CD4-positive, CD25-positive, alpha-beta regulatory T cell (primary cell): ENCODE results near the gene GNL2. TPM values are rescaled to one million over a fixed set of nuclear protein-coding genes. Genes with fewer than 3 reads are reported as not detected.

Experiments
- ATAC-seq, 2 donors: fragments of 150-1000 bp; cut with Tn5 transposase; one replicate each; pipeline ENCODE4 v1.10.0; 2021; ENCODE audit warnings: low read depth in 2 of 2, moderate number of reproducible peaks in 2 of 2, moderate library complexity in 1 of 2
- DNase-seq, 3 donors: peaks; one replicate each; pipeline versions ENCODE4 v3.0.0 to v3.0.0-alpha.2; 2012 to 2022; ENCODE audit warnings: mixed read lengths in 1 of 3
- H3K27ac ChIP-seq: one replicate; pipeline ENCODE4 v1.7.0; 2013; ENCODE audit warnings: mild to moderate bottlenecking, low read length; ENCODE audit not compliant: insufficient read depth, poor library complexity, severe bottlenecking
- H3K27me3 ChIP-seq: one replicate; pipeline ENCODE4 v1.7.0; 2013; ENCODE audit warnings: low read length; ENCODE audit not compliant: control insufficient read depth, insufficient read depth
- H3K36me3 ChIP-seq: one replicate; pipeline ENCODE4 v1.7.0; 2013; ENCODE audit warnings: mild to moderate bottlenecking, low read length, moderate library complexity; ENCODE audit not compliant: control insufficient read depth, insufficient read depth
- H3K4me1 ChIP-seq: 2 replicates; pipeline ENCODE4 v1.7.0; 2013; ENCODE audit warnings: mild to moderate bottlenecking, low read length; ENCODE audit not compliant: insufficient read depth, control insufficient read depth, poor library complexity, severe bottlenecking
- H3K4me3 ChIP-seq: one replicate; pipeline ENCODE4 v1.7.0; 2013; ENCODE audit warnings: low read depth, mild to moderate bottlenecking, low read length, moderate library complexity
- H3K9me3 ChIP-seq, 2 experiments: 1 replicate in 1 of 2; 2 replicates in 1 of 2; pipeline ENCODE4 v1.7.0; 2013; ENCODE audit warnings: low read length in 2 of 2, mild to moderate bottlenecking in 1 of 2, moderate library complexity in 1 of 2; ENCODE audit not compliant: control insufficient read depth in 2 of 2
- H3K27ac Mint-ChIP-seq, 3 donors: one replicate each; pipeline ENCODE4 v1.8.0; 2020 to 2022; ENCODE audit warnings: mild to moderate bottlenecking in 3 of 3, mixed read lengths in 3 of 3, moderate library complexity in 2 of 3
- H3K27me3 Mint-ChIP-seq: one replicate; pipeline ENCODE4 v1.8.0; 2022; ENCODE audit warnings: mild to moderate bottlenecking, mixed read lengths
- H3K36me3 Mint-ChIP-seq: one replicate; pipeline ENCODE4 v1.8.0; 2020; ENCODE audit warnings: mixed read lengths
- H3K4me1 Mint-ChIP-seq, 4 donors: one replicate each; pipeline ENCODE4 v1.8.0; 2020 to 2022; ENCODE audit warnings: mixed read lengths in 4 of 4, mild to moderate bottlenecking in 1 of 4
- H3K4me3 Mint-ChIP-seq, 4 donors: one replicate each; pipeline ENCODE4 v1.8.0; 2020 to 2022; ENCODE audit warnings: mild to moderate bottlenecking in 4 of 4, mixed read lengths in 4 of 4, moderate library complexity in 3 of 4
- H3K9me3 Mint-ChIP-seq, 7 donors: one replicate each; pipeline ENCODE4 v1.8.0; 2020 to 2022; ENCODE audit warnings: mixed read lengths in 7 of 7, mild to moderate bottlenecking in 3 of 7, moderate library complexity in 2 of 7
- polyA plus RNA-seq, 4 donors: library from polyadenylated mRNA; unstranded; fragments of 300-500 nt; fragmentation: Illumina TruSeq; gene quantifications; one replicate each; pipeline ENCODE4 v1.2.3, GENCODE V29; 2021
- total RNA-seq: library from RNA; stranded (reverse); gene quantifications from one replicate; pipeline ENCODE4 v1.2.3, GENCODE V29; 2022

Gene GNL2
- total and polyA plus RNA-seq, 5 donors from 2014 or later: 37.3 to 58.9 (median 44.5) TPM

DNA sequence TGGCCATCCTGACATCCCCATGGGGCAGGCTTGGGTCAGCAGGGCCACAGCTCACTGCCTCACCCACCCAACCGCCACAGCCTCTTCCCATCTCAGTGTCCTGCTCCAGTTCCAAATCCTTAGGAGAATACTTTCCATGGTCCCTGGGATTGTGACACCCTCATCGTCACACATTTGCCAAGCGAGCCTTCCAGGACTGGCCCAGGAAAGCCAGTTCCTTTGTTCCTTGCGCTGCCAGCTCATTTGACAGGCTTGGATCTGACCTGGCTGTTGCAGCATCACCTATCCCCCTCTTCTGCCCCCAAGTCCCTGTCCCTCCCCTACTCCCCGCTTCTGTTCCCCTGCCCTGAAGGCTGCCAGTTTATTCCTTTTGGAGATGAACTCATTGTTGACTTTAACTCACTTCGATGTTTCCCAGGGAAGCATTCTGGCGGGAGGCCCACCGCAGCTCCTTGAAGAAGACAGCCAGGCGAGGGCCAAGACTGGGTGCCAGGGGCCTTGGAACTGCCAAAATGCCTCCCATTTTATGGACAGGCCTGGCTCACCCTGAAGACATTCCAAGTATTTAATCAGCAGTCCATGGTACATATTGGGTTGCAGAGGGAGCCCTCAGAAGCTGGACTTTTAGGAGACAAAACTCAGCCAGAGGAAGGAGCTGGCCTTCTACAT, 10.2 kb upstream of the GNL2 start:
- Mint-ChIP-seq H3K27me3 (peaks cover 22% of the 10 kb centered on the region), H3K36me3 (no peaks in the 10 kb centered on the region), H3K9me3 (peaks cover 0 to 3% (median 0%) of the 10 kb centered on the region in 7 donors), H3K4me3 (no peak overlapping the region), H3K27ac (no peak overlapping the region), H3K4me1 (peaks cover 0 to 5% (median 0%) of the 10 kb centered on the region in 4 donors)
- Histone ChIP-seq H3K4me3 (no peak overlapping the region), H3K9me3 (no peaks in the 10 kb centered on the region), H3K36me3 (no peaks in the 10 kb centered on the region), H3K27me3 (peaks cover 5% of the 10 kb centered on the region), H3K27ac (no peak overlapping the region), H3K4me1 (no peaks in the 10 kb centered on the region)
- ATAC-seq (no peak), DNase-seq (no peak)

DNA sequence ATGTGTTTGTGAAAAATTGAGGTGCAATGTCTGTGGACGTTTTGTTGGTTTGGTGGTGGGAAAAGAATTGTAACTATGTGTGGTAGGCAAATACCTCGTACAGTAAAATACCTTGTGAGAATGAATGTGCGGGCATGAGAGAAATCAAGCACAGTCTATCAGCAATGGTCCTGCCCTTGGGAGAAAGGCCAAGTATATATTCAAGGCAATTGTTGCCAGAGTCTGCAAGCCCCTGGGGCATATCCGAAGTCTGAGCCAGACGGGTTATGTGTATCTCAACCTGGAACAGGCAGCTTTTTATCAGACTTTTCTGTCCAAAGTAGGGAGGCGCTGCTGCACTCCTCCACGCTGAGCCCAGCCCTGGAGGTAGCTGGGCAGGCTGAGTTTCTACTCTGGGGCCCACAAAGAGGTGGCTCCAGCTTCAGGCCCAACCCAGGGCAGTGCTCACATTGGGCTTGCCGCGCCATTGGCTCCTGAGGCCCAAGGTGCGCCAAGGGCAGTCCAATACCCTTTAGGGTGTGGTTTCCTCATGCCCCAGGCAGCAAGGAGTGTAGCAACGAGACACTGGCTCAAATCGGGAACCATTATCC, 9.4 kb upstream of the GNL2 start:
- no peak overlapping the region for H3K4me3 ChIP-seq
- no peak overlapping the region for H3K4me3 Mint-ChIP-seq
- peaks cover 0 to 3% (median 0%) of the 10 kb centered on the region in 7 donors for H3K9me3 Mint-ChIP-seq
- H3K4me1 Mint-ChIP-seq: peaks cover 0 to 5% (median 0%) of the 10 kb centered on the region in 4 donors
- no peaks in the 10 kb centered on the region for H3K9me3 ChIP-seq
- no peak for ATAC-seq
- DNase-seq: no peak
- no peak overlapping the region for H3K27ac ChIP-seq
- no peaks in the 10 kb centered on the region for H3K36me3 Mint-ChIP-seq
- H3K4me1 ChIP-seq: no peaks in the 10 kb centered on the region
- H3K27ac Mint-ChIP-seq: no peak overlapping the region
- no peaks in the 10 kb centered on the region for H3K36me3 ChIP-seq
- peaks cover 5% of the 10 kb centered on the region for H3K27me3 ChIP-seq
- H3K27me3 Mint-ChIP-seq: peaks cover 23% of the 10 kb centered on the region

DNA sequence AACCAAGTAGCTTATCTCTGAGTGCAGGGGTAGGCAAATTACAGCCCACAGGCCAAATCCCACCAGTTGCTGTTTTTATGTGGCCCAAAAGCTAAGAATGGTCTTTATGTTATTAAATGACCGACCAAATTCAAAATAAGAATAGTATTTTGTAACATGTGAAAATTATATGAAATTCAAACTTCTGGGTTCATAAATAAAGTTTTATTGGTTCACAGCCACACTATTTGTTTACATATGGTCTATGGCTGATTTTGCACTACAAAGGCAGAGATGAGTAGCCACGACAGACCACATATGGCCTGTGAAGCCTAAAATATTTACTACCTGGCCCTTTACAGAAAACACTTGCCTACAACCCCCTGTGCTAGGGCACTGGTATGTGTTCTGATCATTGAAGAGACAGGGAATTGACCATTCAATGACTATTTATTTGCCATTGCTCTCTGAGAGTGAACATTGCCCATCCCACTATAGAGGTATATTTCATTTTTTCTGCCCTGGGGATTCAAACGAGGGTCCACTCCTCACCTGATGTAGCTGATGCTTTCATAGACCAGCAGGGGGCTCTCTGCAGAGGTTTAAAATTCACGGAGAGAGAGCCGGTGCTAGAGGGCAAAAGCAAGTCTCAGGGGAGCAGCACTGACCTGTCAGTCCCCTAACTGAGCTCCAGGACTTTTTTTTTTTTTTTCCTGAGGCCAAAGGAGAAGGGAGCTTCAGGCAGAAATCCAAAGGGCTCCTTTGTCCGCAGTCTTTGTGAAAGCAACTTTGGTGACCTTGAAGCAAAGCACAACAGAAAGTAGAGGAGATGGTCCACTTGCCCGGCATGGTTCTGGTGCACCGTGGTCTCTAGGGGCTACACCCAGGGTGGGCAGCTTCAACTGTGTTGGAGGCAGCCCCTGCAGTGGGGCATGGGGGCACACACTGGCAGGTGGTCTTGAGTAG, 7.3 kb upstream of the GNL2 start:
- DNase-seq (peak; percentile 12 to 51 (median 47)), ATAC-seq (peak in 1 of 2 donors; percentile 55)
- no peak overlapping the region for H3K4me3 Mint-ChIP-seq
- Histone ChIP-seq H3K36me3 (no peaks in the 10 kb centered on the region), H3K9me3 (no peaks in the 10 kb centered on the region), H3K4me3 (no peak overlapping the region), H3K4me1 (no peaks in the 10 kb centered on the region), H3K27me3 (peaks cover 5% of the 10 kb centered on the region), H3K27ac (no peak overlapping the region)
- H3K27me3 Mint-ChIP-seq: peaks cover 27% of the 10 kb centered on the region
- H3K4me1 Mint-ChIP-seq: peaks cover 0 to 5% (median 0%) of the 10 kb centered on the region in 4 donors
- H3K9me3 Mint-ChIP-seq: peaks cover 0 to 3% (median 0%) of the 10 kb centered on the region in 7 donors
- H3K27ac Mint-ChIP-seq: no peak overlapping the region
- H3K36me3 Mint-ChIP-seq: no peaks in the 10 kb centered on the region

DNA sequence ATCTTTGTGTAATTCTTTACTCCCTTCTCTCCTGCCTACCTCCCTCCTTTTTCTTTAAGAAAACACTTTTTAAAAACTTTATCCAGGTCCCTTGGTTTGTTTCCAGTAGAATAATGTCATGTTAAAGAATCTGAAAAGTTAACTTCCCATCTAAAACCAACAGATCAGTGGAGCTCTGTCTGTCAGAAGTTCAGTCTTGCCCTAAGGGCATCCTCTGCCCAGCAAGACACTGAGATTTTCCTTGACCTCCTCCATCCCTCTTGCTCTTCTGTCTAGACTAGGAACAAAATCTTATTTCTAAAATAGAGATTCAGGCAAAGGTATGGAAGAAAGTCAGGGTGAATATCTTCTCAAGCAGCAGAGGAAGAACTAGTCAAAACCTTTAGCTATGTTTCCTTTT, 5.7 kb upstream of the GNL2 start:
- H3K9me3 Mint-ChIP-seq: peaks cover 0 to 3% (median 0%) of the 10 kb centered on the region in 7 donors
- H3K27ac Mint-ChIP-seq: no peak overlapping the region
- peaks cover 28% of the 10 kb centered on the region for H3K27me3 Mint-ChIP-seq
- H3K27ac ChIP-seq: no peak overlapping the region
- H3K4me1 ChIP-seq: no peaks in the 10 kb centered on the region
- peaks cover 0 to 5% (median under 1%) of the 10 kb centered on the region in 4 donors for H3K4me1 Mint-ChIP-seq
- H3K4me3 ChIP-seq: no peak overlapping the region
- ATAC-seq (no peak), DNase-seq (no peak)
- no peak overlapping the region for H3K4me3 Mint-ChIP-seq
- no peaks in the 10 kb centered on the region for H3K9me3 ChIP-seq
- peaks cover 3% of the 10 kb centered on the region for H3K27me3 ChIP-seq
- H3K36me3 Mint-ChIP-seq: no peaks in the 10 kb centered on the region
- H3K36me3 ChIP-seq: no peaks in the 10 kb centered on the region

DNA sequence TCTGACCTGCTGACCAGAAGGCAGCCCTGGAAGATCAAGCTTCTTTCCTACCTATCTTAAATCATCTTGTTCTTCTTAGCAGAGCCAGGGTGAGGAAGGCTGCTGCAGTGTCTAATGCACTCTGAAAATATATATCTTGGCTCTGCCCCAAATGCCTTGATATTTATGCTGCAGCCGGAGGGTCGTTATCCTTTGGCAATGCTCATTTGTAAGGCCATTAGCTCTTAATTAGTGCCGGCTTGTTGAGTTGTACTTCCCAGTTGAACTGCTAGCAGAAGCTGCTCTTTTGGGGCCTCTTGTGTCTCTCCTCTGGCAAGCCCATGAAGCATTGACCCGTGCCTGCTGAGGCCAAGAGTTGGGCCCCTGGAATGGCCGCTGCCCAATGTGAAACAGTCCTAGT, 4.2 kb upstream of the GNL2 start:
- Histone ChIP-seq H3K4me1 (peaks cover 8% of the 10 kb centered on the region), H3K36me3 (no peaks in the 10 kb centered on the region), H3K27ac (no peak overlapping the region), H3K4me3 (no peak overlapping the region), H3K9me3 (no peaks in the 10 kb centered on the region), H3K27me3 (peaks cover 3% of the 10 kb centered on the region)
- Mint-ChIP-seq H3K27me3 (peaks cover 28% of the 10 kb centered on the region), H3K9me3 (peaks cover 0 to 3% (median 0%) of the 10 kb centered on the region in 7 donors), H3K27ac (no peak overlapping the region), H3K4me3 (no peak overlapping the region), H3K4me1 (peaks cover 7 to 16% (median 12%) of the 10 kb centered on the region in 4 donors), H3K36me3 (peaks cover 3% of the 10 kb centered on the region)
- ATAC-seq (no peak), DNase-seq (no peak)

DNA sequence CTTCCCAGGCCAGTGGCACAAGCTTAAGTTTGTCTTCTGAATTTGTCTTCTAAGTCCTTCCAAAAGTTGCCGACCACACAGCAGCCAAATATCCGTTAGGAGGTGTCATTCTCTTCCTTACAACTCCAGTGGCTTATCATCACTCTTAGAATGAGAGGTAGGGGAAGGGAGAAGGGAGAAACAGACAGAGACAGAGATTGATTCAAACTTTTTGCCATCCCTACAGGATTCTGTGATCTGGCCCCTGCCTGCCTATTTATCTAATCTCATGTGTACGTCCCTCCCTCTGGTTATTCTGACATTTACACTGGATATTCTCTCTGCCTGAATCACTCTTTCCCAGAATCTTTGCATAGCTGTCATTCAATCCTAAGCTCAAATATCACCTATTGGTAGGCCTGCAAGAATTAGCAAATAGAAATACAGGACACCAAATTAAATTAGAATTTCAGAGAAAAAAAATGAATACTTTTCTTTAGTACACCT, 488 bp upstream of the GNL2 start:
- DNase-seq: no peak
- Mint-ChIP-seq H3K4me1 (peaks cover 12 to 37% (median 28%) of the 10 kb centered on the region in 4 donors), H3K9me3 (no peaks in the 10 kb centered on the region), H3K27me3 (peaks cover 13% of the 10 kb centered on the region), H3K36me3 (peaks cover 10% of the 10 kb centered on the region), H3K27ac (peak overlapping the region; percentile 6 to 100 (median 99)), H3K4me3 (peak overlapping the region; percentile 99 to 100 (median 99))
- Histone ChIP-seq H3K9me3 (no peaks in the 10 kb centered on the region), H3K4me1 (peaks cover 21% of the 10 kb centered on the region), H3K27me3 (no peaks in the 10 kb centered on the region), H3K36me3 (peaks cover 18% of the 10 kb centered on the region), H3K27ac (peak overlapping the region; percentile 89), H3K4me3 (peak overlapping the region; percentile 82)
- ATAC-seq: no peak

DNA sequence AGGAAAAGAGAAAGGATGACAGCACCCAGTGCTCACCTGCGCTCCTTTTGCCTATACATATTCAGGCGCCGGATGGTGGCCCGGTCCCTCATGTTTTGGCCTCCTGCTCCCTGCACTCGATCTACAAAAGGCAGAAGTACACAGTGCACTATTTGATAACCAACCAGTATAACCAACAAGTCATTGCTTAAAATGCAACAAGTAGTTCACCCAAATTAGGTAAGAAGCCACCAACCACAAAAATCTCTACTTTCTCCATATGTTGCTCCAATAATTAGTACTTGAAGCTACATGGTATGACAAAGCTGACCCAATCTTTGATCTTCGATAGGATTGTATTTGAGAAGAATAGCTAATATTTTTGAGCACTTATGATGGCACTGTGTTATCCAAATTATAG, 2.0 kb downstream of the GNL2 start:
- H3K9me3 Mint-ChIP-seq: no peaks in the 10 kb centered on the region
- Histone ChIP-seq H3K36me3 (peaks cover 40% of the 10 kb centered on the region), H3K9me3 (no peaks in the 10 kb centered on the region), H3K4me3 (no peak overlapping the region), H3K4me1 (peaks cover 21% of the 10 kb centered on the region), H3K27ac (no peak overlapping the region), H3K27me3 (no peaks in the 10 kb centered on the region)
- peak overlapping the region in 1 of 3 donors; percentile 62 for H3K27ac Mint-ChIP-seq
- DNase-seq (no peak), ATAC-seq (no peak)
- H3K36me3 Mint-ChIP-seq: peaks cover 27% of the 10 kb centered on the region
- peaks cover 25 to 39% (median 30%) of the 10 kb centered on the region in 4 donors for H3K4me1 Mint-ChIP-seq
- peak overlapping the region; percentile 47 to 63 (median 55) for H3K4me3 Mint-ChIP-seq
- H3K27me3 Mint-ChIP-seq: peaks cover 4% of the 10 kb centered on the region
